IPS-NIHi11 (cell line): Measurements from ENCODE around the gene BTBD8.
"Not testable (repeated sequence)": the region's sequence is repeated elsewhere in the genome, so short reads cannot be mapped to it uniquely, and the experiment has no call there.

ENCODE experiments used
- DNase-seq: peaks from one replicate; pipeline ENCODE4 v3.0.0; 2012; ENCODE audit warnings: mixed read lengths, low spot score

The BTBD8 gene

GRCh38 chr1:92080128-92080985 is at the start of gene BTBD8:
BTBD8 (plus strand) TSS chr1:92080345; CDS start chr1:92080572, 227 bp downstream.
- peak; percentile 92 for DNase-seq

- DNase-seq, result peak; percentile 5
Observed at GRCh38 chr1:92030656-92031107, 49.5 kb upstream of the BTBD8 start.

- no peak for DNase-seq
Observed at GRCh38 chr1:92031281-92032110, 48.6 kb upstream of the BTBD8 start.

- DNase-seq, result no peak
Observed at GRCh38 chr1:92037400-92037799, 42.7 kb upstream of the BTBD8 start.

GRCh38 chr1:92038695-92039346 is 41.3 kb upstream of the BTBD8 start:
- DNase-seq, result no peak

- no peak for DNase-seq
Observed at GRCh38 chr1:92040971-92041370, 39.2 kb upstream of the BTBD8 start.

GRCh38 chr1:92043621-92044020 is 36.5 kb upstream of the BTBD8 start:
- peak; percentile 10 for DNase-seq

- DNase-seq, result no peak
Observed at GRCh38 chr1:92045766-92046495, 34.2 kb upstream of the BTBD8 start.

- DNase-seq, result no peak
Observed at GRCh38 chr1:92051948-92052347, 28.2 kb upstream of the BTBD8 start.

GRCh38 chr1:92065042-92065441 is 15.1 kb upstream of the BTBD8 start:
- DNase-seq, result peak; percentile 36

GRCh38 chr1:92066321-92066720 is 13.8 kb upstream of the BTBD8 start:
- DNase-seq, result no peak

GRCh38 chr1:92070892-92071291 is 9.3 kb upstream of the BTBD8 start:
- no peak for DNase-seq

- not testable (repeated sequence) for DNase-seq
Observed at GRCh38 chr1:92074446-92074845, 5.7 kb upstream of the BTBD8 start.

GRCh38 chr1:92075311-92075710 is 4.8 kb upstream of the BTBD8 start, which contains the start of gene SETSIP:
SETSIP (minus strand) TSS chr1:92075411; CDS start chr1:92075411, 0 bp downstream.
- DNase-seq, result no peak

- no peak for DNase-seq
Observed at GRCh38 chr1:92076363-92076762, 3.8 kb upstream of the BTBD8 start.

GRCh38 chr1:92078077-92078476 is 2.1 kb upstream of the BTBD8 start:
- not testable (repeated sequence) for DNase-seq

- no peak for DNase-seq
Observed at GRCh38 chr1:92079441-92079840, 704 bp upstream of the BTBD8 start.

- DNase-seq, result no peak
Observed at GRCh38 chr1:92081031-92081430, 886 bp downstream of the BTBD8 start.

- DNase-seq, result no peak
Observed at GRCh38 chr1:92084651-92085050, 4.5 kb downstream of the BTBD8 start.

GRCh38 chr1:92085727-92086126 is 5.6 kb downstream of the BTBD8 start:
- no peak for DNase-seq

GRCh38 chr1:92087542-92087941 is 7.4 kb downstream of the BTBD8 start:
- no peak for DNase-seq

- DNase-seq, result no peak
Observed at GRCh38 chr1:92091625-92092024, 11.5 kb downstream of the BTBD8 start.
